TTC549 (cell line): Measurements from ENCODE around the gene TNIK.

Source experiments
- FAIRE-seq: peaks from 2 replicates; lab custom pipeline; 2012; peaks lifted over from hg19 to GRCh38; lab: Jason Lieb, UNC

The TNIK gene

DNA sequence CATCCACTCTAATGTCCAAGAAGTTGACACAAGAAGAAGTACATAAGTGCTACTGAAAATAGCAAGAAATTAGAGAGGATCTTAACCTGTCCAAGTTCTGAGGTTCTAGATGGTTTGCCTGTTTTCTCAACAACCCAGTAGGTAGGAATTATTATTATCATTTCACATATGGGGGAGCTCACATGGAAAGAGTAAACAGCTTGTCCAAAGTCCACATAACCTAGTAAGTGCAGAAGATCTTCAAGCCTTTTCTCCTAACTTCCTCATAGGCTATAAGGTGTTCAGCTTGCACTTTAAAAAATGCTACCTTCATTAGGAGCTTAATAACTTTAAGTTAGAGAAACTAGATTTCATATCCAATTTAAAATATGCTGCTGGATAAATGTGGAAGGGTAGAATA, 436.6 kb downstream of the TNIK start:
- FAIRE-seq: no peak

DNA sequence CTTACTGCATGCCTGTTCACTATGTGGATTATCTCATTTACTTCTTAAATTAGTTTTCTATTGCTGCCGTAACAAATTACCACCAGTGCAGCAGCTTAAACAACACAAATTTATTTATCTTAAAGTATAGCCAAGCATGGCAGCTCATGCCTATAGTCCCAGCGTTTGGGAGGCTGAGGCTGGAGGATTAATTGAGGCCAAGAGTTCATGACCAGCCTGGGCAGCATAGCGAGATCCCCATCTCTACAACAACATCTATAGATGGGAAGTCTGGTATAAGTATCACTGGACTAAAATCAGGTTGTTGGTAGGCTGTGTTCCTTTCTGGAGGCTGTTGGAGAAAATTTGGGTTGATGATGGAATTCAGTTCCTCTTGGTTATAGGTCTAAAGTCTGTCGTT, 438.8 kb downstream of the TNIK start:
- no peak for FAIRE-seq

DNA sequence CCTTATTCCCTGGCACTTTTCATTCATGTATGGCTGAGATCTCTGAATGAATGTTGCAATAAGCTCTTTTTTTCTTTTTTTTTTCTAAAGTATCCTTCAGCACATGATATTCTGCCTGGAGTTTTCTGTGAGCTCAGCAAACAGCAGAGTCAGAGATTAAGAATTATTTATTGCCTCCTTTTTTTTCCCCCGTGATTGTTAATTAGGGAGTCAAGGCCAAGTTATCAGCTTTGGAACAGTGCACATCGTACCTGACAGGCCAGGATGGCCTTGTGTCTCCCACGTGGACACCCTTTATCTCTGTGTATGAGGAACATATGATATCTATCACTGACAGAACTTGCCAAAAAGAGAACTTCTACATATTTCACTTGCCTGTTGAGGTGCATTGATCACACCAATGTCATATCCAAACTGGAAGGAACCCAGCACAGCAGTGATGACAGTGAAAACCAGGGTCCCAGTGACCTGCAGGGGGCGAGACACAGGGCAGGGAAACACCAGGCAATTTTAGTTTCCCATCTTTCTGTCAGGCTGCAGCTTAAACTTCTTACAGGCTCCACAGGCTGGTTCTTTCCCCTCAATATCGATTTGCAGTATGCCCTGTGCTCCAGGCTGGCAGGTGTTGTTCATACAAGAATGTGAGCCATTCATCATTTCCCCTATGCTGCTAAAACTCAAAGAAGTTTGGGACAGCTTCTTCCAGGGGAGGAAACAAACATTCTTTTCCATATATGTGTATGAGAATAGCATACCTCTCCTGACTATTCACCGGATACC, 441.9 kb downstream of the TNIK start:
- FAIRE-seq: no peak

DNA sequence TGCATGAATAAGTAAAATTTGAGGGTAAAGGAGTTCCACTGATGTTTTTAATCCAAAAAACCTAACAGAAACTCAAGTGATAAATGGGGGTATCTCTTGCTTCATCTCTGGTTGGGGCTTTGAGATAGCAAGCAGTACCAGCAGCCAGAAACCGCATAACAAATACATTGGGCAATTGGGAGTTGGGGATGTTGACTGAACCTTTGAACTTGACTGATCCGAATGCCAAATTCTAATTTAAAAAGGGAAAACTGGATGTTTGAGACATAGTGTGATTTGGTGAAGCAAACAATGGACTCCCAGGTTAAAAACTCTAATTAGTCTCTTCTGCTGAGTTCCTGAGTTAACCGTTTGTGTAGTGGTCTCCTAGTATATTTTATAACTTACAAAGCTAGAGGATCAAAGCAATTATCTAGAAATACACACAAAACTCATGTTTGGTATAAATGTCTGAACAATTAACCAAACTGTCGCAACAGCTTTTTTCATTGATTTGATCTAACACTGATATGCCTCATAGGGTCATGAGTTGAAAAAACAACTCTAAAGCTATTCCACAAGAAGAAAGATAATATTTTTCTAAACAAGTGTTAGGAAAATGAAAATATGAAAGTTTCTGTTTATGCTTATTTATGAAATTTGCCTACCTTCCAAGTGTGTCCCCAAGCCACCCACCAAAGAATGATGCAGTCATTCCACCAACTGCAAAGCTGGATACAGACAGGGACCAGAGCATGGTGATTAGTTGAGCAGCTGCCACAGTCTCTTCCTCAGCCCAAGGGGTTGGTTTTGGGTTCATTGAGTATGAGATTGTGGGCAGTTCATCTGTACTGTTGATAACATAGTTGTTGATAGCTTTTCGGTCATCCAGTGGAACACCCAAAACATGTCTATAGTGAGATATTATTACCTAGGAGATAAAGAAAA, 446.1 kb downstream of the TNIK start:
- FAIRE-seq: no peak

DNA sequence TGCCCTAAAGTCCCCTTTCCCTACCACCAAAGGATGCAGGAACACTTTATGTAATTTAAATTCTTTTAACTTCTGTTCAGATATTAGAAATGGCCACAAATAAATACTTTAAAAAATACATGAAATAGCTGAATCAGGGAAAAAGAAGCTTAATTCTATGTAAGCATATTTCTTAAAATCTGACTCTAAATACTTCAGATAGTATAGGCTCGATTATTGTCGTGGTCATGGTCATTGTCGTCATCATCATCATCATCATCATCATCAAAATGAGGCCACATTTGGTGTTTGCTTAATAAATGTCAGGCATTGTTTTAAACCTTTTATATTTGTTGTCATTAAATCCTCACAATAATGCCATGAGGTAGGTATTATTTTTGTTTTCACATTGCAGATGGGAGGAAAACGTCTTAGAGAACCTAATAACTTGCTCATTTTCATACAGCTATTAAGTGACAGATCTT, 448.3 kb downstream of the TNIK start:
- no peak for FAIRE-seq
